NCI-H2081 treated with DMSO at 0.1 percent for 48 hours (cell line): ENCODE data around the gene GGT7.
A peak's percentile ranks its signal among the peaks of the same experiment; 100 is the strongest.
"Not testable (repeated sequence)": the region's sequence is repeated elsewhere in the genome, so short reads cannot be mapped to it uniquely, and the experiment has no call there.

ENCODE experiments used
- DNase-seq: peaks from one replicate; lab custom pipeline; 2025; lab: John Stamatoyannopoulos, UW

GGT7 gene, protein sequence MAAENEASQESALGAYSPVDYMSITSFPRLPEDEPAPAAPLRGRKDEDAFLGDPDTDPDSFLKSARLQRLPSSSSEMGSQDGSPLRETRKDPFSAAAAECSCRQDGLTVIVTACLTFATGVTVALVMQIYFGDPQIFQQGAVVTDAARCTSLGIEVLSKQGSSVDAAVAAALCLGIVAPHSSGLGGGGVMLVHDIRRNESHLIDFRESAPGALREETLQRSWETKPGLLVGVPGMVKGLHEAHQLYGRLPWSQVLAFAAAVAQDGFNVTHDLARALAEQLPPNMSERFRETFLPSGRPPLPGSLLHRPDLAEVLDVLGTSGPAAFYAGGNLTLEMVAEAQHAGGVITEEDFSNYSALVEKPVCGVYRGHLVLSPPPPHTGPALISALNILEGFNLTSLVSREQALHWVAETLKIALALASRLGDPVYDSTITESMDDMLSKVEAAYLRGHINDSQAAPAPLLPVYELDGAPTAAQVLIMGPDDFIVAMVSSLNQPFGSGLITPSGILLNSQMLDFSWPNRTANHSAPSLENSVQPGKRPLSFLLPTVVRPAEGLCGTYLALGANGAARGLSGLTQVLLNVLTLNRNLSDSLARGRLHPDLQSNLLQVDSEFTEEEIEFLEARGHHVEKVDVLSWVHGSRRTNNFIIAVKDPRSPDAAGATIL

DNA sequence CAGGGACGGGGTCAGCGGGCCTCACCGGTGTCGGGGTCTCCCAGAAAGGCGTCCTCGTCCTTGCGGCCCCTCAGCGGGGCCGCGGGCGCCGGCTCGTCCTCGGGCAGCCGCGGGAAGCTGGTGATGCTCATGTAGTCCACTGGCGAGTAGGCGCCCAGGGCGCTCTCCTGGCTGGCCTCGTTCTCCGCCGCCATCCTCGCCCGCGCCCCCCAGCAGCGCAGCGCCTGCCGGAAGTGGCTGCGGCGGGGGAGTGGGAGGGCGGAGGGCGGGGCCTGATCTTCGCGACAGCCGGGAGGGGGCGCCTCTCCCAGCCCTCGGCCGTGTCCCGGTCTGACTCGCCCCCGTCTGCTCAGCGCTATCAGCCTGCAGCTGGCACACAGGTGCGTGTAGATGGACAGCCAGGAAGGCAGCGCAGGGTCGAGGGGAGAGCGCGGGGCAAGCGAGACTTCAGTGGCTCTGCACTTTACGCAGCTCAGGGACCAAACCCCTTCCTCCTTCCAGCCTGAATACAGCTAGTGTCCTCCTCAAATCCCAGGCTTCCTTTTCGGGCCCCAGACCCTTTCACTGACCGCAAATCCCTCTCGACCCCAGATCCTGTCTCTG, at the start of gene GGT7:
Gene GGT7, minus strand, starts transcription at position 235 of the 603 bp plus-strand sequence. Its CDS starts 41 bp downstream, at position 194.
- DNase-seq = no peak

DNA sequence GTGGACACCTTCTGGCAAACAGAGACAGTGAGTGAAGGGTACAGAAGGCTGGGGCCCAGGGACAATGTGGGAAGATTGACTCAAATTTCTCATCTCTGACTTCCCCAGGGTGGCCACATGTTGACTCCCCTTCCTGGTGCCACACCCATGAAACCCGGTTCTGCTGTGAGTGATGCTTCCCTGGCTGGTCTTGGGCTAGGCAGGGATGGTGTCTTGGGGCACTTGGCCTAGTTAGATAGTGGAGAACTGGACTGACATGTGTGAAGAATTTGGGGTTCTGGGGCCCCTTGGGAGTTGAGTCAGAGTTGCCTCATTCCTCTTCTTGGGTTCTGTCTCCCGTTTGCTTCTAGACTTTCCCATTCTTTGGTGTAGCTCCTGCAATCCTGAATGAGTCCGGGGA, 48.8 kb upstream of the GGT7 start:
- DNase-seq = no peak

DNA sequence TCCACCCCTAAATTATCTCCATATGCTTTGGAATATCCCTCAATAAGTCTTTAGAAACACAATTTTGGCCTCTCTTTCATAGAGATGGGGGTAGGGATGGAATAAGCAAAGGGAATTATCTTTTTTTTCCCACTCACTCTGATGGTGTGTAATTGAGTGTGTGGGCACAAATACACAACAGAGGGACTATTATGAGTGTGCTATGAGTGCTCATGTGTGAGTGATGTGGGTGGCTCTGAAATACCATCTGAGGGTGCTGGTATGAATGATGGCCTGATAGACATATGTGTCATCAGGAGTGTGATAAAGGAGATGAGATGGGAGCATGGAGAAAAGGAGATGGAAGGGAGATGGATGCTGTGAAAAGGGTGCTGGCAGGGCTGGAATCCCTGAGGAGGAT, 47.4 kb upstream of the GGT7 start:
- no peak for DNase-seq

DNA sequence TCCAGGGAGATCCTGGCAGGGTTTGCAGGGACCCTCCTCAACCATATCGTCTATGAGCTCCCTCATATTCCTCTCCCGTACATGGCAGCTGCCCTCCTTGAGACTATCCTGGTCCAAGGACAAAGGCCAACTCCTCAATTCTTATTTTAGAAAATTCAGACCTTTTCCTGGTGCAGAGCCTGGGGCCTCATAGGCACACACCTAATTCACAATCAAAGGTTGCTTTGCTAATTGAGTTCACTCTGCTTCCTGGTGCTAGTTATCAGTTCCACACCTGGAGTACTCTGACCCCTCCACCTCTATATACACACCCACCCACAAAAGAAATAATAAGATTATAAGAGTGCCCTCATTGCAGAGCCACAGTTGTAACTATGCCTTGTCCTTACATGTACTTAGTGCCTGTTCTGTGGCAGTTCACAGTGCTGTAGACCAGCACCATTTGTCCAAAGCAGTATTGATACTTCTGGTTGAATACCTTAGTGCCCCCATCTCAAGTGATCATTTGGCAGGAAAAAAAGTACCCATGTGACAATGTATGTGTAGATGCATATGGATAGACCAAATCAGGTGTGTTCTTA, 44.2 kb upstream of the GGT7 start:
- DNase-seq = no peak

GRCh38 chr20:34915749-34916455, 43.2 kb upstream of the GGT7 start:
- DNase-seq = no peak

- DNase-seq = no peak
Measured at GRCh38 chr20:34915131-34915530, 42.5 kb upstream of the GGT7 start.

GRCh38 chr20:34907616-34908469, 35.2 kb upstream of the GGT7 start:
- peak; percentile 13 for DNase-seq

GRCh38 chr20:34904202-34904621, 31.6 kb upstream of the GGT7 start:
- DNase-seq = no peak

DNA sequence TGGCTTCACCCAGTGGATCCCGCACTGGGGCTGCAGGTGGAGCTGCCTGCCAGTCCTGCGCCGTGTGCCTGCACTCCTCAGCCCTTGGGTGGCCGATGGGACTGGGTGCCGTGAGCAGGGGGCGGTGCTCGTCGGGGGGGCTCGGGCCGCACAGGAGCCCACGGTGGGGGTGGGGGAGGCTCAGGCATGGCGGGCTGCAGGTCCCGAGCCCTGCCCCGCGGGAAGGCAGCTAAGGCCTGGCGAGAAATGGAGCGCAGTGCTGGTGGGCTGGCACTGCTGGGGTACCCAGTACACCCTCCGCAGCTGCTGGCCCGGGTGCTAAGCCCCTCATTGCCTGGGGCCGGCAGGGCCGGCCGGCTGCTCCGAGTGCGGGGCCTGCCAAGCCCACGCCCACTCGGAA, 26.1 kb upstream of the GGT7 start:
- not testable (repeated sequence) for DNase-seq

DNA sequence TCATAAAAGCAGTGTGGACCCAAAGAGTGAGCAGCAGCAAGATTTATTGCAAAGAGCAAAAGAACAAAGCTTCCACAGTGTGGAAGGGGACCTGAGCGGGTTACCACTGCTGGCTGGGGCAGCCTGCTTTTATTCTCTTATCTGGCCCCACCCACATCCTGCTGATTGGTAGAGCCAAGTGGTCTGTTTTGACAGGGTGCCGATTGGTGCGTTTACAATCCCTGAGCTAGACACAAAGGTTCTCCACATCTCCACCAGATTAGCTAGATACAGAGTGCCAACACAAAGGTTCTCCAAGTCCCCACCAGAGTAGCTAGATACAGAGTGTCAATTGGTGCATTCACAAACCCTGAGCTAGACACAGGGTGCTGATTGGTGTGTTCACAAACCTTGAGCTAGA, 25.5 kb upstream of the GGT7 start:
- not testable (repeated sequence) for DNase-seq

GRCh38 chr20:34896086-34896621, 23.5 kb upstream of the GGT7 start:
- no peak for DNase-seq

DNA sequence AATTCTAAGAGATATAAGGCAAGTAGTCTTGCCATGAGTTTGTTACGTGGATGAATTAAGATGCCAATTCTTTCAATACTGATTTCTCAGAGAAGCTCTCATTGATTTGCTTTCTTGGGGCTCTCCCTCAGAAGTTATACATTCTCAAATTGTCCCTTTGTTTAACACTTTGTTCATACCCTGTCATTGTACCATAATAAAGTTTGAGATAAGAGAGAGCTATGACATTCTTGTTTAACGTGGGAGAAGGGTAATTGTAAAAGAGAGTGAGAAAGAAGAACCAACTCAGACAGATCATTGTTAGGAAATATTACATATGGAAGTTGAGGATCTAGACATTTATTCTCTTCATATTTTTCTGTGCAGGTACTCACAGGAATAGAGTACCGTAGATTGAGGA, 22.8 kb upstream of the GGT7 start:
- no peak for DNase-seq

- DNase-seq = no peak
Measured at GRCh38 chr20:34894723-34895122, 22.1 kb upstream of the GGT7 start.

GRCh38 chr20:34892671-34893070, 20.0 kb upstream of the GGT7 start:
- no peak for DNase-seq

DNA sequence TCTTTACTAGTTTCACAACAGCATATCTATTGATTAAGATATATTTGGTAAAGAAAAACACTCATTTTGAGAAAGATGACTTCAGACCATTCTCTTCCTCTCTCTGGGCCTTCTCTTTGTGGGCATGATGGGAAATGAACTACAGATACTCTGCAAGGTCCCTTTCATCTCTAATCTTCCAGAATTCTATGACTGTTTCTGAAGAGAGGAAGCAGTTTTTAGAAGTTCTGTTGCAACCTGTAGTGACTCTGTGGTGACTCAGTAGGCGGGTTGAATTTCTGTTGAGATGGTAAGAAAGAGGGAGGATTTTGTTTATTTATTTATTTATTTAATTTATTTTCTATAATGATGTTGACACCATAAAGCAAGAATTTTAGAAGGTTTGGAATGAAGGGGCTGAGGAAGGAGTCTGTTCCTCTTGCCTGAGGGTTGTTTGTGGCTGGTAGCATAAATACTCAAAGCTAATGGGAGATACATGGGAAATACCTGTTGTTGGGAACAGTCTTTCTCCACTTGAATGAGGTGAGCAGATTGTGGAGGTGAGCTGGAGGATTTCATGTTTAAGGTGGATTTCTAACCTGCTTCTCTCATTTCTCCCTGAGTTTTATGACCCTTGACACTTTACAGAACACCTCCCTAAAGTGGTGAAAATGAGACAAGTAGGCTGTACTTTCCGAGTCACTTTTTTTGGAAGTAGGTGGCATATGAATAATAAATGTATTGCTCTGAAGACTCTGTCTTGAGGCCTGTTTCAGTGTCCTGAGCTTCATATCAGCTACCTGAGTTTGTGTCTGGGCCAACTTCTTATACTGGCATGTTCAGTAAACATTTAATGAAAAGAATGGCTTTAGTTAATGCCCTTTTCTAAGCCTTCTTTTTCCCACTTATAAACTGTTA, 18.8 kb upstream of the GGT7 start:
- no peak for DNase-seq

DNA sequence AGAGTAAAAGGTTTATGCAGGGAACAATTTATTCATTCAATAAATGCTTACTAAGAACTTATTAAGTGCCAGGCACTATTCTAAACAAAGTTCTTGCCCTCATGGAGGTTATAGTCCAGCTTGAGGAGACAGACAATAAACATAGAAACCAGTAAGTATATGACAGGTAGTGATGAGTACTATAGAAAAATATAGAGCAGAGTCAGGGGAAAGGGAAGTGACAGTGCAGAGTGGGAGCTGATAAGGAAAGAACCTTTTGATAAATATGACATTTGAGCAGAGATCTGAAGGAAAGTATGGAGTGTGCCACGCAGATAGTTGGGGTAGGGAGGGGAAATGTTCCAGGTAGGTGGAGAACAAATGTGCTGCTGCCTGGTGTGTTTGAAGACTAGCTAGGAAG, 15.8 kb upstream of the GGT7 start:
- no peak for DNase-seq

GRCh38 chr20:34887023-34887422, 14.4 kb upstream of the GGT7 start:
- no peak for DNase-seq

DNA sequence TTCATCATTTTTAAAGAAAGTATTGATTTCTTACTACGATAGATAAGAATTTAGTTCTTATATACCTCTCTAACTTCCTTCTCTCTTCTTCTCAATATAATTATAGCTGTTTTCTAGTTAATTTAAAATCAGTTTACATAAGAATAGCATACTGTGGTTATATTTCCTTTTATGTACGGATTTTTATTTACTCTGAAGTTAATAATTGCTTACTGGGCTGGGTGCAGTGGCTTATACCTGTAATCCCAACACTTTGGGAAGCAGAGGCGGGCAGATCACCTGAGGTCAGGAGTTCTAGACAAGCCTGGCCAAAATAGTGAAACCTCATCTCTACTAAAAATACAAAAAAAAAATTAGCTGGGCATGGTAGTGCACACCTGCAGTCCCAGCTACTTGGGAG, 13.5 kb upstream of the GGT7 start:
- no peak for DNase-seq

DNA sequence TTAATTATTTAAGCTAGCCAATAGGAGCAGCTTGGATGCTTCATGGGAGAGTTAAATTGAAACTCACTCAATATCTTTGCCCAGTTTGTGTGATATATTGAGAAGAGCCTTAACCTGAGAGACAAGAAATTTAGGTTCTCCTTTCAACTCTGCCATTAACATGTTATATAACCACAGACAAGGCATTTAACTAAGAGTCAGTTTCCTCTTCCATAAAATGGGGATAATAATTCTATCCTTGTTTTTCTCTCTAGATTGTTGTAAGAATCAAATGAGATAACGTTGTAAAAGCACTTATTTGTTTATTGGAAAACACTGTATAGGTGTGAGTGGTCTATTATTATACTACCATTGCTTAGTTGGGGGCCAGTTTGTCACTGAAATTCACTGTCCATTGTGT, 11.6 kb upstream of the GGT7 start:
- no peak for DNase-seq

- no peak for DNase-seq
Measured at GRCh38 chr20:34883809-34884208, 11.2 kb upstream of the GGT7 start.
